Esophagus squamous epithelium (tissue), 4 donors: ENCODE data around the gene RASAL2.

Experiments used
- CTCF ChIP-seq, 6 experiments: fragments of 450-650 bp in 4 of 6; fragments of 200-600 bp in 2 of 6; sonication (generic) in 2 of 6; IDR thresholded peaks; one replicate each; pipeline ENCODE4 v1.5.1; 2016 to 2019; ENCODE audit warnings: antibody characterized with exemption in 6 of 6, mild to moderate bottlenecking in 4 of 6, moderate library complexity in 4 of 6
- POLR2A ChIP-seq, 4 donors: fragments of 450-650 bp; IDR thresholded peaks; one replicate each; pipeline ENCODE4 v1.6.1; 2017; ENCODE audit warnings: antibody characterized with exemption in 4 of 4, mild to moderate bottlenecking in 4 of 4, moderate library complexity in 3 of 4

- TF ChIP-seq POLR2A (IDR thresholded peaks at IDR 0.05) (no peak), CTCF (IDR thresholded peaks at IDR 0.05) (no peak)
These were observed 169.4 kb downstream of the RASAL2 start for GRCh38 chr1:178263341-178263740.
